HG02798 (cell line): ENCODE data around the gene METTL2B.
"Not testable (repeated sequence)": the region's sequence is repeated elsewhere in the genome, so short reads cannot be mapped to it uniquely, and the experiment has no call there.

Experiments used
- ATAC-seq: cut with Tn5 transposase; IDR thresholded peaks from one replicate; pipeline ENCODE4 v1.9.1; 2021; ENCODE audit warnings: mild to moderate bottlenecking; ENCODE audit not compliant: unreplicated experiment, poor library complexity

Gene METTL2B

GRCh38 chr7:128523226-128523931 is 46.8 kb downstream of the METTL2B start:
- ATAC-seq = not testable (repeated sequence)

GRCh38 chr7:128523932-128524524 is 47.5 kb downstream of the METTL2B start:
- ATAC-seq = not testable (repeated sequence)

GRCh38 chr7:128525584-128525983 is 49.0 kb downstream of the METTL2B start:
- ATAC-seq = not testable (repeated sequence)

GRCh38 chr7:128526062-128526466 is 49.5 kb downstream of the METTL2B start:
- not testable (repeated sequence) for ATAC-seq

- not testable (repeated sequence) for ATAC-seq
These were observed 52.6 kb downstream of the METTL2B start for GRCh38 chr7:128529191-128529590.

- ATAC-seq = peak; percentile 15
These were observed 53.7 kb downstream of the METTL2B start for GRCh38 chr7:128530121-128530854.

GRCh38 chr7:128530855-128531104 is 54.2 kb downstream of the METTL2B start:
- ATAC-seq = no peak

GRCh38 chr7:128531105-128531954 is 54.8 kb downstream of the METTL2B start:
- peak; percentile 80 for ATAC-seq

GRCh38 chr7:128531955-128532478 is 55.5 kb downstream of the METTL2B start:
- not testable (repeated sequence) for ATAC-seq

GRCh38 chr7:128532956-128533355 is 56.4 kb downstream of the METTL2B start:
- not testable (repeated sequence) for ATAC-seq

GRCh38 chr7:128537410-128537809 is 60.9 kb downstream of the METTL2B start:
- ATAC-seq = not testable (repeated sequence)

- ATAC-seq = not testable (repeated sequence)
These were observed 66.0 kb downstream of the METTL2B start for GRCh38 chr7:128542530-128542929.

- not testable (repeated sequence) for ATAC-seq
These were observed 66.8 kb downstream of the METTL2B start for GRCh38 chr7:128543300-128543699.

GRCh38 chr7:128546319-128546851 is 69.8 kb downstream of the METTL2B start:
- not testable (repeated sequence) for ATAC-seq

GRCh38 chr7:128550920-128551319 is 74.4 kb downstream of the METTL2B start:
- ATAC-seq = no peak

- not testable (repeated sequence) for ATAC-seq
These were observed 77.8 kb downstream of the METTL2B start for GRCh38 chr7:128554394-128554793.
